Spinal cord (tissue), 10 donors: ENCODE measurements around the gene MRPS16. TPM values are rescaled to one million over a fixed set of nuclear protein-coding genes. Genes with fewer than 3 reads are reported as not detected.
"Not testable (repeated sequence)": the region's sequence is repeated elsewhere in the genome, so short reads cannot be mapped to it uniquely, and the experiment has no call there.

ENCODE experiments used
- DNase-seq, 6 donors: peaks; one replicate each; pipeline versions ENCODE4 v3.0.0 to v3.0.0-alpha.2; 2013 to 2015; ENCODE audit warnings: low spot score in 6 of 6, low read depth in 4 of 6
- H3K27ac ChIP-seq: one replicate; pipeline ENCODE4 v1.5.1; 2013; ENCODE audit warnings: low read depth, low read length, control low read depth
- H3K27me3 ChIP-seq: one replicate; pipeline ENCODE4 v1.6.1; 2013; ENCODE audit warnings: low read length; ENCODE audit not compliant: control insufficient read depth, insufficient read depth
- H3K36me3 ChIP-seq: one replicate; pipeline ENCODE4 v1.6.1; 2013; ENCODE audit warnings: low read length; ENCODE audit not compliant: control insufficient read depth, insufficient read depth
- H3K4me1 ChIP-seq: one replicate; pipeline ENCODE4 v1.6.1; 2013; ENCODE audit warnings: low read length; ENCODE audit not compliant: control insufficient read depth, insufficient read depth
- H3K4me3 ChIP-seq: one replicate; pipeline ENCODE4 v1.5.1; 2013; ENCODE audit warnings: low read depth, low read length, control low read depth
- H3K9me3 ChIP-seq: one replicate; pipeline ENCODE4 v1.6.1; 2013; ENCODE audit warnings: low read length; ENCODE audit not compliant: control insufficient read depth, insufficient read depth
- WGBS: methylation state at CpG from one replicate; pipeline ENCODE4 v1.1.5; 2013; ENCODE audit warnings: missing lambda C conversion rate; ENCODE audit not compliant: insufficient coverage; 5-methylcytosine and 5-hydroxymethylcytosine counted together
- polyA plus RNA-seq, 2 donors: library from polyadenylated mRNA; unstranded; fragments of 120-200 nt; gene quantifications; one replicate each; pipeline ENCODE4 v1.2.1, GENCODE V29; 2013; ENCODE audit not compliant: insufficient read length in 2 of 2
- total RNA-seq, 2 donors: library from RNA; depleted of rRNA in 1 of 2; stranded (reverse); fragments of 120-200 nt in 1 of 2; fragments of >200 nt in 1 of 2; gene quantifications; one replicate each; pipeline versions ENCODE4 v1.2.3 to v1.2.4, GENCODE V29; 2013 to 2014
- donor health status: healthy.

Gene MRPS16
- total and polyA plus RNA-seq, 4 donors: 62.2 to 84.3 (median 67.3) TPM

GRCh38 chr10:73262105-73262730 lies 9.8 kb upstream of the MRPS16 start:
- no peaks in the 10 kb centered on the region for H3K36me3 ChIP-seq
- no peak overlapping the region for H3K4me3 ChIP-seq
- H3K27me3 ChIP-seq: no peaks in the 10 kb centered on the region
- no peak for DNase-seq
- no peak overlapping the region for H3K27ac ChIP-seq
- H3K4me1 ChIP-seq: no peaks in the 10 kb centered on the region
- no peaks in the 10 kb centered on the region for H3K9me3 ChIP-seq
- WGBS: no CpG with 5 or more reads among the region's 4 CpGs

- 100% methylated on average over 3 of the region's 9 CpGs for WGBS
- Histone ChIP-seq H3K36me3 (no peaks in the 10 kb centered on the region), H3K27me3 (no peaks in the 10 kb centered on the region), H3K4me3 (no peak overlapping the region), H3K27ac (no peak overlapping the region), H3K9me3 (no peaks in the 10 kb centered on the region), H3K4me1 (no peaks in the 10 kb centered on the region)
- DNase-seq: no peak
Observed at GRCh38 chr10:73261362-73261995, 9.0 kb upstream of the MRPS16 start.

- not testable (repeated sequence) for H3K36me3 ChIP-seq, H3K4me1 ChIP-seq, H3K27me3 ChIP-seq, H3K27ac ChIP-seq, H3K9me3 ChIP-seq, H3K4me3 ChIP-seq, DNase-seq
- WGBS: 90% methylated on average over 8 of the region's 10 CpGs
Observed at GRCh38 chr10:73258612-73259011, 6.2 kb upstream of the MRPS16 start.

- peak overlapping the region; percentile 94 for H3K27ac ChIP-seq
- DNase-seq: no peak
- peaks cover 10% of the 10 kb centered on the region for H3K4me1 ChIP-seq
- H3K36me3 ChIP-seq: peaks cover 21% of the 10 kb centered on the region
- H3K27me3 ChIP-seq: no peaks in the 10 kb centered on the region
- peak overlapping the region; percentile 98 for H3K4me3 ChIP-seq
- WGBS: 0% methylated on average over 3 of the region's 4 CpGs
- no peaks in the 10 kb centered on the region for H3K9me3 ChIP-seq
Observed at GRCh38 chr10:73253225-73253555, 746 bp upstream of the MRPS16 start.

GRCh38 chr10:73251683-73252444 lies 580 bp downstream of the MRPS16 start:
- Histone ChIP-seq H3K4me3 (peak overlapping the region; percentile 98), H3K27me3 (no peaks in the 10 kb centered on the region), H3K9me3 (no peaks in the 10 kb centered on the region), H3K36me3 (peaks cover 21% of the 10 kb centered on the region), H3K27ac (peak overlapping the region; percentile 94), H3K4me1 (peaks cover 10% of the 10 kb centered on the region)
- no peak for DNase-seq
- 16% methylated on average over 22 of the region's 23 CpGs for WGBS

- H3K27me3 ChIP-seq: no peaks in the 10 kb centered on the region
- 83% methylated on average over 3 of the region's 5 CpGs for WGBS
- no peak overlapping the region for H3K4me3 ChIP-seq
- peaks cover 25% of the 10 kb centered on the region for H3K36me3 ChIP-seq
- H3K27ac ChIP-seq: no peak overlapping the region
- DNase-seq: no peak
- no peaks in the 10 kb centered on the region for H3K9me3 ChIP-seq
- peaks cover 14% of the 10 kb centered on the region for H3K4me1 ChIP-seq
Observed at GRCh38 chr10:73248259-73248724, 4.2 kb downstream of the MRPS16 start.

- 67% methylated on average over 1 of the region's 4 CpGs for WGBS
- H3K36me3 ChIP-seq: peaks cover 25% of the 10 kb centered on the region
- H3K4me1 ChIP-seq: peaks cover 14% of the 10 kb centered on the region
- H3K4me3 ChIP-seq: peak overlapping the region; percentile 89
- H3K9me3 ChIP-seq: no peaks in the 10 kb centered on the region
- H3K27me3 ChIP-seq: no peaks in the 10 kb centered on the region
- DNase-seq: no peak
- H3K27ac ChIP-seq: peak overlapping the region; percentile 78
Observed at GRCh38 chr10:73247509-73248258, 4.8 kb downstream of the MRPS16 start.

- no peaks in the 10 kb centered on the region for H3K27me3 ChIP-seq
- DNase-seq: peak; percentile 87 to 98 (median 92)
- no peaks in the 10 kb centered on the region for H3K9me3 ChIP-seq
- WGBS: under 1% methylated on average over 78 of the region's 78 CpGs
- peak within 1 kb of the TSS; percentile 78 for H3K27ac ChIP-seq
- H3K4me3 ChIP-seq: peak within 1 kb of the TSS; percentile 89
- peaks cover 23% of the 10 kb centered on the region for H3K36me3 ChIP-seq
- H3K4me1 ChIP-seq: peaks cover 11% of the 10 kb centered on the region
Observed at GRCh38 chr10:73246646-73247508, 5.6 kb downstream of the MRPS16 start, which contains the start of gene DNAJC9. TSS of gene DNAJC9 (minus strand) at chr10:73247255. CDS start at chr10:73247189, 66 bp downstream.

GRCh38 chr10:73246322-73246645 lies 6.2 kb downstream of the MRPS16 start:
- no peaks in the 10 kb centered on the region for H3K27me3 ChIP-seq
- H3K4me3 ChIP-seq: peak overlapping the region; percentile 89
- WGBS: no CpG with 5 or more reads among the region's 8 CpGs
- H3K27ac ChIP-seq: peak overlapping the region; percentile 78
- no peak for DNase-seq
- peaks cover 18% of the 10 kb centered on the region for H3K36me3 ChIP-seq
- H3K9me3 ChIP-seq: no peaks in the 10 kb centered on the region
- H3K4me1 ChIP-seq: peaks cover 5% of the 10 kb centered on the region
